Ecto neural progenitor cell (in vitro differentiated cells): ENCODE results near the gene KAZN.
A peak's percentile ranks its signal among the peaks of the same experiment; 100 is the strongest.

Experiments used
- DNase-seq: peaks from one replicate; pipeline ENCODE4 v3.0.0-alpha.2; 2018; ENCODE audit warnings: low spot score

The KAZN gene

GRCh38 chr1:14614341-14614740 is 15.9 kb downstream of the KAZN start:
- DNase-seq: no peak

GRCh38 chr1:14615549-14616218 is 17.2 kb downstream of the KAZN start:
- no peak for DNase-seq

GRCh38 chr1:14616632-14617396 is 18.3 kb downstream of the KAZN start:
- no peak for DNase-seq

- no peak for DNase-seq
Observed at GRCh38 chr1:14617791-14618190, 19.3 kb downstream of the KAZN start.

- DNase-seq: no peak
Observed at GRCh38 chr1:14620941-14621340, 22.5 kb downstream of the KAZN start.

GRCh38 chr1:14623090-14623489 is 24.6 kb downstream of the KAZN start:
- DNase-seq: no peak

- DNase-seq: no peak
Observed at GRCh38 chr1:14624941-14625340, 26.5 kb downstream of the KAZN start.

- DNase-seq: no peak
Observed at GRCh38 chr1:14625572-14625971, 27.1 kb downstream of the KAZN start.

GRCh38 chr1:14625996-14626395 is 27.5 kb downstream of the KAZN start:
- no peak for DNase-seq

GRCh38 chr1:14626869-14627607 is 28.6 kb downstream of the KAZN start:
- DNase-seq: peak; percentile 63

- DNase-seq: no peak
Observed at GRCh38 chr1:14627608-14628489, 29.4 kb downstream of the KAZN start.

- DNase-seq: no peak
Observed at GRCh38 chr1:14629363-14630014, 31.0 kb downstream of the KAZN start.

- DNase-seq: no peak
Observed at GRCh38 chr1:14630986-14631385, 32.5 kb downstream of the KAZN start.

GRCh38 chr1:14631421-14631820 is 32.9 kb downstream of the KAZN start:
- DNase-seq: no peak

- DNase-seq: no peak
Observed at GRCh38 chr1:14634486-14634885, 36.0 kb downstream of the KAZN start.

GRCh38 chr1:14635421-14635820 is 36.9 kb downstream of the KAZN start:
- DNase-seq: no peak

- DNase-seq: no peak
Observed at GRCh38 chr1:14636897-14637632, 38.6 kb downstream of the KAZN start.

- no peak for DNase-seq
Observed at GRCh38 chr1:14639291-14640050, 41.0 kb downstream of the KAZN start.

- DNase-seq: no peak
Observed at GRCh38 chr1:14642712-14643111, 44.2 kb downstream of the KAZN start.

GRCh38 chr1:14646973-14647372 is 48.5 kb downstream of the KAZN start:
- DNase-seq: no peak
